ENCODE results near the gene MAGEA8. TPM values are rescaled to one million over a fixed set of nuclear protein-coding genes. Genes with fewer than 3 reads are reported as not detected.
"Not testable (repeated sequence)": the region's sequence is repeated elsewhere in the genome, so short reads cannot be mapped to it uniquely, and the experiment has no call there.

Gene MAGEA8
- total and polyA plus RNA-seq, 4 donors: not detected

DNA sequence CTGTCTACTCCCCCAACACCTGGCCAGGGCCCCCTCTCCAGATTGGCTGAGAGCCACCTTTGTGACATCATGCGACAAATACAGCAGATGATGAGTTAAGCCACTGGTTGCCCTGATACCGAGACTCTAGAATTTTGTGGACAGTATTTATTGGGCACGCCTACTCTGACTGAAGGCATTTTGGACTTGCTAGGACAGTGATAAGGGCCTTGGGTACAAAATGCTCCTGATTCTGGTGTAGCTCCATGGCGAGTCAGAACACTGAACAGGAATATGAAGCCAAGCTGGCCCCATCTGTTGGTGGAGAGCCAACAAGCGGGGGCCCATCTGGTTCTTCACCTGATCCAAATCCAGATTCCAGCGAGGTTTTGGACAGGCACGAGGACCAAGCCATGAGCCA lies 48.4 kb downstream of the MAGEA8 start, which contains the start of gene HSFX4:
Gene HSFX4, plus strand, starts transcription at position 174 of the 400 bp plus-strand sequence. Its CDS starts 72 bp downstream, at position 246.
- not testable (repeated sequence) for H3K9me3 ChIP-seq (ENCODE audit: control insufficient read depth in 4 of 4, low read length in 3 of 4); H3K4me3 ChIP-seq (ENCODE audit: low read depth in 1 of 3, low read length in 3 of 3); H3K9ac ChIP-seq (ENCODE audit: low read depth in 1 of 2, low read length in 2 of 2); H3K27me3 ChIP-seq (ENCODE audit: control insufficient read depth in 4 of 4, insufficient read depth in 4 of 4, low read length in 3 of 4); H3K27ac ChIP-seq (ENCODE audit: low read depth in 1 of 2, low read length in 2 of 2); H3K36me3 ChIP-seq (ENCODE audit: control insufficient read depth in 4 of 4, insufficient read depth in 3 of 4, low read depth in 1 of 4, low read length in 3 of 4); DNase-seq (ENCODE audit: low spot score); H3K4me1 ChIP-seq (ENCODE audit: control insufficient read depth in 4 of 4, insufficient read depth in 4 of 4, low read length in 3 of 4)
- WGBS: 100% methylated on average over 2 of the region's 7 CpGs

DNA sequence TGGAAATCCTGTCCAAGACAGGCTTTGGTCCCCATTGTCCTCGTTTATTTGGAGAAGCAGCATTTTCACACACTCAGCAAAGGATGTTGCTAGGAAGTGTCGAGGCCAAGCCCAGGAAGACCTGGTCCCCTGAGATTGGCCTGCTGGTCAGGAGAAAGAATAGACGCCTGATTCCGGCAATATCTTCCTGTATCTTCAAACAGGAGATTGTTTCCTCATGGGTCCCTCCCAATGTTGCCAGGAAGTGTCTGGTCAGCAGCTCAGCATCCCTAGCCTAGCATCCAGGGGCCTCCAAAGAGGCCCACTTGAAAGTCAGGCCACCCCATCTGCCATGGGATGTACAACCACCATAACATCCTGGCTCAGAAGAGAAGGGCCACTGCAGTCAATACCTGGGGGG lies 50.4 kb downstream of the MAGEA8 start:
- H3K9ac ChIP-seq (ENCODE audit: low read depth in 1 of 2, low read length in 2 of 2); H3K9me3 ChIP-seq (ENCODE audit: control insufficient read depth in 4 of 4, low read length in 3 of 4); H3K4me3 ChIP-seq (ENCODE audit: low read depth in 1 of 3, low read length in 3 of 3); DNase-seq (ENCODE audit: low spot score); H3K27me3 ChIP-seq (ENCODE audit: control insufficient read depth in 4 of 4, insufficient read depth in 4 of 4, low read length in 3 of 4); H3K36me3 ChIP-seq (ENCODE audit: control insufficient read depth in 4 of 4, insufficient read depth in 3 of 4, low read depth in 1 of 4, low read length in 3 of 4); H3K4me1 ChIP-seq (ENCODE audit: control insufficient read depth in 4 of 4, insufficient read depth in 4 of 4, low read length in 3 of 4); H3K27ac ChIP-seq (ENCODE audit: low read depth in 1 of 2, low read length in 2 of 2): not testable (repeated sequence)
- WGBS: 65% methylated on average over 2 of the region's 4 CpGs

DNA sequence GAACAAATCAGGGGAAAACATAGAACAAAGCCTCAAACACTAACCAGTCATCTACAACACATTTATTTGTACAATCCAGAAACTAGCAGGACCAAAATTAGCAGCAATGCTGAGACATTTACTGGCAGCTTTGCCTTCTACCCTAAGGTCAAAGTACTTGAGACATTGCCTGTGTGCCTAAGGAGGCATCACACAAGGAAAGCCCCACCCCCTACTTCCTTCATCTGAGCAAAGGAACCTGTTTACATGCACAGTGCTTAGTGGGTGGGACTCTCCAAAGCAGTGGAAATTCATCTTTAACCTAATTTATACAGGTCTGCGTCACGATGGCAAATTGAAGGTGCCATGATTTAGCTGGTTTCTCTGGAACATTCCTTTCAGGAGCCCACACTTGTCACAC lies 51.2 kb downstream of the MAGEA8 start:
- 85% methylated on average over 2 of the region's 2 CpGs for WGBS
- H3K4me3 ChIP-seq (ENCODE audit: low read depth in 1 of 3, low read length in 3 of 3); H3K9me3 ChIP-seq (ENCODE audit: control insufficient read depth in 4 of 4, low read length in 3 of 4); DNase-seq (ENCODE audit: low spot score); H3K9ac ChIP-seq (ENCODE audit: low read depth in 1 of 2, low read length in 2 of 2); H3K27ac ChIP-seq (ENCODE audit: low read depth in 1 of 2, low read length in 2 of 2); H3K36me3 ChIP-seq (ENCODE audit: control insufficient read depth in 4 of 4, insufficient read depth in 3 of 4, low read depth in 1 of 4, low read length in 3 of 4); H3K4me1 ChIP-seq (ENCODE audit: control insufficient read depth in 4 of 4, insufficient read depth in 4 of 4, low read length in 3 of 4); H3K27me3 ChIP-seq (ENCODE audit: control insufficient read depth in 4 of 4, insufficient read depth in 4 of 4, low read length in 3 of 4): not testable (repeated sequence)

DNA sequence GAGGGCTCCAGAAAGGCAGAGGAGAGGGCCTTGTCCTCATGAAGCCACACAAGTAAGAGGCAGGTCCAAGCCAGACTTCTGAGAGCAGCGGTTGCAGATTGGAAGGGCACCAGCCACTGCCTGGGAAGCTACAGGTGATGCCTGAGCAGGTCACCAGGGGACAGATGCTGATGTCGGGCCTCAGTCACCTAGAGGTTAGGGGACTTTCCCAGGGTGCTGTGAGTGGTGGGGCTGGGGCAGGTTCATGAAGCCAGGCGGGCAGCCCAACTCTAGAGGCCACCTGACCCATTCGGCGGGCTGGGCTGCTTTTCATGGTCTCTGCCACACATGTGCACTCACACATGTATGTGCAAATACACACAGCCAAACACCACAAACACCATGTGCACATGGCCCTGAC lies 52.0 kb downstream of the MAGEA8 start:
- not testable (repeated sequence) for DNase-seq (ENCODE audit: low spot score); H3K9ac ChIP-seq (ENCODE audit: low read depth in 1 of 2, low read length in 2 of 2); H3K27me3 ChIP-seq (ENCODE audit: control insufficient read depth in 4 of 4, insufficient read depth in 4 of 4, low read length in 3 of 4); H3K4me3 ChIP-seq (ENCODE audit: low read depth in 1 of 3, low read length in 3 of 3); H3K9me3 ChIP-seq (ENCODE audit: control insufficient read depth in 4 of 4, low read length in 3 of 4); H3K27ac ChIP-seq (ENCODE audit: low read depth in 1 of 2, low read length in 2 of 2); H3K36me3 ChIP-seq (ENCODE audit: control insufficient read depth in 4 of 4, insufficient read depth in 3 of 4, low read depth in 1 of 4, low read length in 3 of 4); H3K4me1 ChIP-seq (ENCODE audit: control insufficient read depth in 4 of 4, insufficient read depth in 4 of 4, low read length in 3 of 4)
- 80% methylated on average over 1 of the region's 5 CpGs for WGBS

DNA sequence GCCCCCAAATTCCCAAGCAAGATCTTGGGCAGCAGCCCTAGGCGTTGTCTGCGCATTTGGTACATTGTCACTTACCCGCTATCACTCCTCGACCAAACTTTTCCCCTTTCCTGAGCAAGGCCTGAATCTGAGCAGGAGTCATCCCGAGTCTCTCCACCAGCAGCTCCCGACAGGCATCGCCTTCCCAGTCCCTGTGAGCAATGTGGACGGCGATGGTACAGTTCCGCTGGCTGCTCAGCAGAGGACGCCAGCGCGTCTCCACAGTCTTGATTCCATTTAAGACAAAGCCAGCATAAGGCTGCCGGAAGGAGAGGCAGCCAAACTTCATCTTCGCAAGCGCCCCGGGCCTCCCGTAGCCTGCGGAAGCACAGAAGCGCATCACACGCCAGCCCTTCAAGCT lies 52.6 kb downstream of the MAGEA8 start:
- not testable (repeated sequence) for H3K9me3 ChIP-seq (ENCODE audit: control insufficient read depth in 4 of 4, low read length in 3 of 4); H3K4me3 ChIP-seq (ENCODE audit: low read depth in 1 of 3, low read length in 3 of 3); H3K27me3 ChIP-seq (ENCODE audit: control insufficient read depth in 4 of 4, insufficient read depth in 4 of 4, low read length in 3 of 4); H3K27ac ChIP-seq (ENCODE audit: low read depth in 1 of 2, low read length in 2 of 2); DNase-seq (ENCODE audit: low spot score); H3K4me1 ChIP-seq (ENCODE audit: control insufficient read depth in 4 of 4, insufficient read depth in 4 of 4, low read length in 3 of 4); H3K9ac ChIP-seq (ENCODE audit: low read depth in 1 of 2, low read length in 2 of 2); H3K36me3 ChIP-seq (ENCODE audit: control insufficient read depth in 4 of 4, insufficient read depth in 3 of 4, low read depth in 1 of 4, low read length in 3 of 4)
- WGBS: 86% methylated on average over 13 of the region's 21 CpGs

Other genes starting within 250 kb of the MAGEA8 start
- 1 to 10 TPM; 7.3 to 7.5 TPM for gene TMEM185A, start 249.4 kb upstream of the MAGEA8 start, total RNA-seq
- gene TMEM185A, start 249.4 kb upstream of the MAGEA8 start, polyA plus RNA-seq: 1 to 10 TPM; 7.9 to 9.8 TPM
- gene MAGEA11, start 169.1 kb upstream of the MAGEA8 start, total RNA-seq: not detected
- not detected for gene MAGEA11, start 169.1 kb upstream of the MAGEA8 start, polyA plus RNA-seq
- under 1 TPM; 0.19 to 0.92 TPM for gene HSFX1, start 107.1 kb upstream of the MAGEA8 start, total RNA-seq
- gene HSFX1, start 107.1 kb upstream of the MAGEA8 start, polyA plus RNA-seq: under 1 TPM; 0.17 to 0.28 TPM
- not detected for gene MAGEA9, start 99.3 kb upstream of the MAGEA8 start, total RNA-seq
- gene MAGEA9, start 99.3 kb upstream of the MAGEA8 start, polyA plus RNA-seq: not detected
- gene HSFX4, start 48.4 kb downstream of the MAGEA8 start, total RNA-seq: not detected
- gene HSFX4, start 48.4 kb downstream of the MAGEA8 start, polyA plus RNA-seq: not detected
- 10 to 100 TPM; 10.5 to 16.3 TPM for gene EOLA2, start 57.3 kb downstream of the MAGEA8 start, total RNA-seq
- 10 to 100 TPM; 14.9 to 22.7 TPM for gene EOLA2, start 57.3 kb downstream of the MAGEA8 start, polyA plus RNA-seq

Data from liver (tissue), 9 donors.